ENCODE results near the gene CYTH3.

The CYTH3 gene

DNA sequence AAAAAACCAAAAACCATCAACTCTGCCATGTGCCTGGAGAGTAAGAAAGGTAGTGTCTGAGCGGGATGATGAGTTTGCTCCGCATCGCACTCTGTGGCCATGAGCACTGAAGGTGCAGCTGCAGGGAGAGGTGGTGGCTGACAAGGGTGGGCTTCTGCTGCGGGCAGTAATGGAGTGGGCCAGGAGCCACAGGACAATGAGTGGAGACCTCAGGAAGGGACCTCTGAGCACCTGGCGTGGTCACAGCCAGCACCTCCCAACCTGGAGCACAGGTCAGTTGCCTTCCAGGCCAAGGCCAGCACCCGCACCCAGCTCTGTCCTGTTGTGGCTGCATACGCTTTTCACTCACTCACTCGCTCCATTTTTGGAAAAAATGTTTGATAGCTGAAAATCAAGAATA is 125.8 kb downstream of the CYTH3 start:
- no peak for DNase-seq

DNA sequence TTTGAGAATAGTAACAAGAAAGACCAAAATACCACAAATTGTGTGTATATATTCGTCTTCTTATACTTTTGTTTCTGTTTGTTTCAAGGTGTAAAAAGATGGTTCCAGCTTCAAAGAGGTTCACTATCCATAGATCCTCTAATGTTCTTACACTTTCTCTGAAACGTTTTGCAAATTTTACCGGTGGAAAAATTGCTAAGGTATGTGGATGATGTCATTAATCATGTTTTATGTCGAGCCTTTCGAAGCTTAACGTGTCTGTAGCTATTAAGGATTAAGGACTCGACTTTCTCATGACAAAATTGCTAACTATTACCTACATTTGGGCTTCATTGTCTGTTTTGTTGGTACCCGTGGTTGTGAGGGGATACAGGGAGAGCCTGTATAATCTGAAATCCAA is 128.4 kb downstream of the CYTH3 start:
- DNase-seq, result no peak

DNA sequence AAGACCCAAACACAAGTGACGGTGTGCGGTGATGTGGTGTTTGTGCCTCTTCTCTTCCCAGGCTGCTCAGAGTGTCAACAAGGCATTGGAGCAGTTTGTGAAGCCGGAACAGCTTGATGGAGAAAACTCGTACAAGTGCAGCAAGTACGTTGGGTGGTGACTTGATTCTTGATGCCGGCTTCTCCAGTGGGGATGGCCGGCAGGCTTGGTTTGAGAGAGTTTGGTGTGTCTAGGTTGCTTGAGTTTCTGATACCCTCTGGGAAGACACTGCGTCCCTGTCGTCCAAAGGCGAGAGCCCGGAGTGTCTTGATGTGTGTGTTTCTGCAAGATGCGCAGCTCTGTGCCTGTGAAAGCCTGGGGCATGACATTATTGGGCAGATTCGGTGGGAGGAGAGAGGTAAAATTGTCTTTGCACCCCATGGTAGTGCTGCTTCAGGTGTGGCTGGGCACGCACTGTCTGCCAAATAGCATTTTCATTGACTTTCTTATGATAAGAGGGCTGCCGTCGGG is 129.5 kb downstream of the CYTH3 start:
- DNase-seq, result no peak

DNA sequence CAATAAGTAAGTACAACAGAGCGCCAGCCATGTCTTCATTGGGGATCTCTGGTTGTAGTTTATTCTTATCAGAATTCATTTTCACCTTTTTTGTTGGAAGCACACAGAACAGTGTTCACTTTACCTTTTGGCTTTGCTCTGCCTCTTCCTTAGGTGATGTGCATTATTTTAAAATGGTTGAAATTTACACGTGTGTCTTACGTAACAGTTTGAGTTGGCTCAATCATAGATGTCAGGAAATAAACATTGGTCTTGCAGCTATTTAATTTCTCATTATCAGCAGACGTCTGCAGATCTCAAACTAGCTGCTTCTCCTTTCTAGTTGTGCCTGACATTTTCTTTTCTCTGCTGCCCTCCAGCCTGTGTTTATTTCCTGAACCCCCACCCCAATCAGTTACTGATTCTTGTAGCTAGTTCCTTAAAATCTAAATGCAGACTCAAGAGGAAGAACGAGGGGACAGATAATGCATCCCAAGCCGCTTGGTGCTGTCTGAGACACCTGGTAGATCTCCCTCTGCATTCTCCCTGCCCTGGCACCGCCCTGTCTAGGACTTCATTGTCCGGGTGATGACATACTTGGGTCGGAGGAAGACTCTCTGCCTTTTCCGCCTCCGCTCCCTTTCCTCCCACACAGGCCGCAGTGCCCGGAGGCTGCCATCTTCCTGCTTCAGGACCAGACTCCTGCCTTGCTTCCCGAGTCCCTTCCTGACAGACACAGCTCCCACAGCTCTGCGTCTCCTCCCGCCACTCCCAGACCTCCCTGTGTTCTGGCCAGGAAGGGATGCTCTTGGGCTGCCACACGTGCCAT is 133.0 kb downstream of the CYTH3 start:
- no peak for DNase-seq

DNA sequence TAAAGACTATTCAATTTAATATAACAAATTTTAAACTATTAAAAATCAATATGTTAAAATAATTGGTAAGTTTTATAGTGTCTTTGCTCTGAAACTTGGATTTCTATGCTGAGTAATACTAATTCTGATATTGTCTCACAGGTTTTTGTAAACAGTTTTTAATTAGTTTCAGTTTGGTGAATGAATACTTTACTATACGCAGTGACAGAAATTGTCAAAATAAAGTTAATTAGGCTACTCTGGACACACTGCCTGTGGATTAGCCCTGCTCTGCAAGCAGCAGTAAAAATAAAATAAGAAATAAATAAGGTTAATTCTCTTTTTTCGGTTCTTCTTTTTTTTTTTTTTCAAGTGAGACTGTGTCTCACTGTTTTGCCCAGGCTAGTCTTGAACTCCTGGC is 135.9 kb downstream of the CYTH3 start:
- DNase-seq, result no peak

DNA sequence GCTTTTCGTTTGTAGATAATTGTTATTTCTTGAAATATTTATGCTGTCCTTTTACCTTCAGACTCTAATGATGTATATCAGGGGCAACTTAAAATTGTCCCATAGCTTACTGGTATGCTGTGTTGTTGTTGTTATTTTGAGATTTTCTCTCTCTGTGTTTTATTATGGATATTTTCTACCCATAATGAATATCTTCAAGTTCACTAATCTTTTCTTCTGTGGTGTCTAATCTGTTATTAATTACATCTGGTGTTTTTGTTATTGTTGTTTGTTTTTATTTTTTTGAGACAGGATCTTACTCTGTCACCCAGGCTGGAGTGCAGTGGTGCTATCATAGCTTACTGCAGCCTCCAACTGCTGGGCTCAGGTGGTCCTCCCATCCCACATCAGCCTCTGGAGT is 139.2 kb downstream of the CYTH3 start:
- DNase-seq, result no peak

DNA sequence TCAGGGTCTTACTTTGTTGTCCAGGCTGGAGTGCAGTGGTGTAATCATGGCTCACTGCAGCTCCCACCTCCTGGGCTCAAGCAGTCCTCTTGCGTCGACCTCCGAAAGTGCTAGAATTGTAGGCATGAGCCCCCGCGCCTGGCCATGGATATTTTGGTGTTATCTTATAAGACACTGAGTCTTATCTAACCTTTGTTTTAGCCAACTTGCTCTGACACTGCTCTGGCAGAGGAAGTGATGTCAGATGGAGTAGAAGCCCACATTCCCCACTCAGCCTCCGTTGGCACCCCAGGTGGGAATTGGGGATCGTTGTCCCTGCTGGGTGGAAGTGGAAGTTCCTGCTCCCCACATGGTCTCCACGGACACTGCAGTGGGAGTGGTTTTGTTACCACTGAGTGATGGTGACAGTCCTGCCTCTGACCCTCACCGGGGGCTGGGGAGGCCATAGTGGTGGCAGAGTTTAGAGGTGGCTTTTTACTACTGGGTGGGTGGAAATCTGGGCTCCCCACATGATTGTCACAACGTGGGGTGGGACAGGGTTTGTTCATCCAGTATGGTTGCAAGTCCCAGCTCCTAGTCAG is 142.3 kb downstream of the CYTH3 start:
- no peak for DNase-seq

DNA sequence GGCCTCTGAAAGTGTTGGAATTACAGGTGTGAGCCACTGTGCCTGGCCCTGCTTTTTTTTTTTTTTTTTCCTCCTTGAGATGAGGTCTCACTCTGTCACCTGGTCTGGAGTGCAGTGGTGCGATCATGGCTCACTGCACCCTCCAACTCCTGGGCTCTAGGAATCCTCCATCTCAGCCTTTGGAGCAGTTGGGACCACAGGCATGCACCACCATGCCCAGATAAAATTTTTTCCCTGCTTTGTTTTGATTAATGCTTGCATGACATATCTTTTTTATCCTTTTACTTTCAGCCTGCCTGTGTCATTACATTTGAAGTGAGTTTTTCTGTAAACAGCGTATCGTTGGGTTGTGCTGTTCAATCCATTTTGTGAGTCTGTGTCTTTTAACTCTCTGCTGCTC is 144.2 kb downstream of the CYTH3 start:
- DNase-seq, result no peak

DNA sequence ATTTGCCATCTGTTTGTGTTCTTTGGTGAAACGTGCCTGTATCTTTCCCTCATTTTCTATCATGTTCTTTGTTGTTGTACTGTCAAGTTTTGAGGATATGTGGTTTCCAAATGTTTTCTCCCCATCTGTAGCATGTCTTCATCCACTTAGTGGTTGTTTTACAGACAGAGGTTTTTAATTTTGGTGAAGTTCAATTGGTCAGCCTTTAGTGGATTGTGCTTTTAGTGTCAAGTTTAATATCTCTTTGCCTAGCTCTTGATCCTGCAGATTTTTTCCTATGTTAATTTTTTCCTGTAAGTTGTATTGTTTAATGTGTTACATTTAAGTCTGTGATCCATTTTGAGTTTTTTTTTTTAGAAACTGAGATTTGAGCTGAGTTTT is 145.3 kb downstream of the CYTH3 start:
- no peak for DNase-seq

DNA sequence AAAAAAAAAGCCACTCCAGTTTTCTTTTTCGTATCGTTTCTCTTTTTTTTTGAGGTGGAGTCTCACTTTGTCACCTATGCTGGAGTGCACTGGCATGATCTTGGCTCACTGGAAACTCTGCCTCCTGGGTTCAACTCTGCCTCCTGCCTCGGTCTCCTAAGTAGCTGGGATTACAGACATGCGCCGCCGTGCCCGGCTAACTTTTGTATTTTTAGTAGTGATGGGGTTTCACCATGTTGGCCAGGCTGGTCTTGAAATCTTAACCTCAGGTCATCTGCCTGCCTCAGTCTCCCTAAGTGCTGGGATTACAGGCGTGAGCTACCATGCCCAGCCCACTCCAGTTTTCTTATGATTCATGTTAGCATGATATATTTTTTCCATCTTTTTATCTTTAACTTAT is 148.6 kb downstream of the CYTH3 start:
- no peak for DNase-seq

DNA sequence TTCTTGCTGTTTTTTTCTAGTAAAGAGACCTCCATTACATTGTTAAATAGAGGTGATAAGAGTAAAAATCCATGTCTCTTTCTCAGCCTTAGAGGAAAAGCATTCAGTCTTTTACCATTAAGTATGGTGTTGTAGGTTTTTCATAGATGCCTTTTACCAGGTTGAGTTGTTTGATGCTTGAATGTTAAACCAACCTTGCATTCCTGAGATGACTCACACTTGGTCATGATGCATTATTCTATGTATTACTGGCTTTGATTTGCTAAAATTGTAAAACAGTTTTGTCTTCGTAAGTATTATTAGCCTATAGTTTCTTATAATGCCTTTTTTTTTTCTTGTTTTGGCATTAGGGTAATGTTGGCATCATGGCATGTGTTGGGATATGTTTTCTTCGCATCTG is 151.3 kb downstream of the CYTH3 start:
- no peak for DNase-seq

DNA sequence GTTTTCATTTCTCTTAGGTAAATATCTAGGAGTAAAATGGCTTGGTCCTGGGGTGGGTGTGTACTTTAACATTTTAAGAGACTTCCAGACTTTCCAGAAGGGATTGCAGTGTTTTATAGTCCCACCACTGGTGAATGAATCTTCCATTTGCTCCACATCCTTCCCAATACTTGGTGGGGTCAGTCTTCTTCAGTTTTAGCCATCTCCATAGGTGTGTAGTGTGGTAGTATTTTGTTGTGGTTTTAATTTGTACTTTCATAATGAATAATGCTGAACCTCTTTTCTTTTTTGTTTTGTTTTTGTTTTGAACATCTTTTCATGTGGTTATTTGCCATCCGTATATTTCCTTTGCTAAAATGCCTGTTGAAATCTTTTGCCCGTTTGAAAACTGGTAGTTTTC is 154.9 kb downstream of the CYTH3 start:
- DNase-seq, result no peak

DNA sequence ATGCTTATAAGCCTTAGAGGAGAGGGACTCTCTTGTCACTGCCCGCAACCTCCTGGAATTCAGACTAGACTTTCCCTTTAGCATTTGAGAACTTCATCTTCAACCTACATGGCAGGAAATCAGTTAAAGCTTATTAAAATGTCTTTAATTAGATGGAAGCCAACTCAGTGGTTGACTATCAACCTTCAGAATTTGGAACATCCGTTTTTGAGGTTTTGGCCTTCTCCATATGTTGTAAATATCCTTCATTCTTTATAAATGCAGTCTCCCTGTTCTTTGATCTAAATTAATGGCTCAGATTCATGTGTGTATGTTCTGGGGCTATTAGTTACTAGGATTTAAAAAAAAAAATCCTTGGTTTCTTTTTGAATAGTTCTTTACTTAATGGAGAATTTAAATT is 156.2 kb downstream of the CYTH3 start:
- DNase-seq, result no peak

Data from activated CD4-positive, CD25-positive, alpha-beta regulatory T cell treated with anti-CD3 and anti-CD28 coated beads, Interleukin-2, amount 50 U/mL, for 72 hours (primary cell).